GM13976 (cell line): ENCODE measurements around the gene SCRN1.

Experiments
- DNase-seq: peaks from one replicate; pipeline ENCODE4 v3.0.0; 2012; ENCODE audit warnings: low spot score
- in situ Hi-C: fragments of 300-500 bp; cut with MboI; formaldehyde crosslinking; loops from one replicate; pipeline ENCODE4 v1.12.0; 2022; ENCODE audit warnings: low sequenced_read_pairs, mixed read lengths, inconsistent platforms; ENCODE audit not compliant: unreplicated experiment
- TF ChIP-seq, protein P1 (sequence below): IDR thresholded peaks from 2 replicates; pipeline ENCODE4 v1.5.1; 2012; ENCODE audit warnings: borderline replicate concordance, mild to moderate bottlenecking; ENCODE audit not compliant: insufficient read depth; ENCODE audit errors: extremely low read depth, missing control alignments, control extremely low read depth

SCRN1 gene

DNA sequence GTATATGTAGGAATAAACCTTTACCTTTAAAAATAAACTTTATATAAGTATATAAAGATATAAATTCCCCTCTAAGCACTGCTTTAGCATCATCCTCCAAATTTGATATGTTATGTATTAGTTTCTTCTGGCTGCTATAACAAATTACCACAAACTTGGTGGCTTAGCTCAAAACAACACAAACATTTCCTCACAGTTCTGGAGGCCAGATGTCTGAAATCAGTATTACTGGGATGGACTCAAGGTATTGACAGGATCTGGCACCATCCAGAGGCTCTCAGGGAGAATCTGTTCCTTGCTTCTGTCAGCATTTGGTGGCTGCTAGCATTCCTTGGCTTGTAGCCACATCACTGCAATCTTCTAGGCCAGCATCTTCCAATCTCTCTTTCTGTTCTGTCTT, 6.7 kb upstream of the SCRN1 start:
- TF ChIP-seq, protein P1, sequence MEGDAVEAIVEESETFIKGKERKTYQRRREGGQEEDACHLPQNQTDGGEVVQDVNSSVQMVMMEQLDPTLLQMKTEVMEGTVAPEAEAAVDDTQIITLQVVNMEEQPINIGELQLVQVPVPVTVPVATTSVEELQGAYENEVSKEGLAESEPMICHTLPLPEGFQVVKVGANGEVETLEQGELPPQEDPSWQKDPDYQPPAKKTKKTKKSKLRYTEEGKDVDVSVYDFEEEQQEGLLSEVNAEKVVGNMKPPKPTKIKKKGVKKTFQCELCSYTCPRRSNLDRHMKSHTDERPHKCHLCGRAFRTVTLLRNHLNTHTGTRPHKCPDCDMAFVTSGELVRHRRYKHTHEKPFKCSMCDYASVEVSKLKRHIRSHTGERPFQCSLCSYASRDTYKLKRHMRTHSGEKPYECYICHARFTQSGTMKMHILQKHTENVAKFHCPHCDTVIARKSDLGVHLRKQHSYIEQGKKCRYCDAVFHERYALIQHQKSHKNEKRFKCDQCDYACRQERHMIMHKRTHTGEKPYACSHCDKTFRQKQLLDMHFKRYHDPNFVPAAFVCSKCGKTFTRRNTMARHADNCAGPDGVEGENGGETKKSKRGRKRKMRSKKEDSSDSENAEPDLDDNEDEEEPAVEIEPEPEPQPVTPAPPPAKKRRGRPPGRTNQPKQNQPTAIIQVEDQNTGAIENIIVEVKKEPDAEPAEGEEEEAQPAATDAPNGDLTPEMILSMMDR = no peak
- no peak for DNase-seq
- in situ Hi-C loops = no loop called here

DNA sequence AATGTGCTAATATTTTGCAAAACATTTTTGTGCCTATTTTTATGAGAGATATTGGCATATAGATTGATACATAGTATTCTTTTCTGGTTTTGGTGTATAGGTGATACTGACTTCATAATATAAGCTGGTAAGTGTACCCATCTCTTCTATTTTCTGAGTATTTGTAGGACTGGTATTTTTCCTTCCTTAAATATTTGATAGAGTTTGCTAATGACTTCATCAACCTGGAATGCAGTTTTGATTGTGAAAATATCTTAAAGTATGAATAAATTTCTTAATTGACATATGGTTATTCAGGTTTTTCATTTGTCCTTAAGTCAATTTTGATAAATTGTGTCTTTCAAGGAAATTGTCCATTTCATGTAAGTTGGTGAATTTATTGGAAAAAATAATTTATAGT, 6.1 kb upstream of the SCRN1 start:
- DNase-seq = no peak
- TF ChIP-seq, protein P1 = no peak
- in situ Hi-C loops = no loop called here

DNA sequence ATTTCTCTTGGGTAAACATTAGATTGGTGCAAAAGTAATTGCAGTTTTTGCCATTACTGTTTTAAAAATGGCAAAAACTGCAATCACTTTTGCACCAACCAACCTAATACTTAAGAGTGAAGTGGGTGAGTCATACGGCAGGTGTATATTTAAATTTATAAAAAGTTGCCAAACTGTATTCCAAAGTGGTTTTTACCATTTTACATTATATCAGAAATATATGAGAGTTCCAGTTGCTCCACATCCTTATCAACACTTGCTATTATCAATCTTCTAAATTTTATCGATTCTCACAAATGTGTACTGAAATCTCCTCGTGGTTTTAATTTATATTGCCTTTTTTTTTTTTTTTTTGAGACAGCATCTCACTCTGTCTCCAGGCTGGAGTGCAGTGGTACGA, 3.5 kb upstream of the SCRN1 start:
- in situ Hi-C loops = no loop called here
- no peak for DNase-seq
- TF ChIP-seq, protein P1 = no peak

DNA sequence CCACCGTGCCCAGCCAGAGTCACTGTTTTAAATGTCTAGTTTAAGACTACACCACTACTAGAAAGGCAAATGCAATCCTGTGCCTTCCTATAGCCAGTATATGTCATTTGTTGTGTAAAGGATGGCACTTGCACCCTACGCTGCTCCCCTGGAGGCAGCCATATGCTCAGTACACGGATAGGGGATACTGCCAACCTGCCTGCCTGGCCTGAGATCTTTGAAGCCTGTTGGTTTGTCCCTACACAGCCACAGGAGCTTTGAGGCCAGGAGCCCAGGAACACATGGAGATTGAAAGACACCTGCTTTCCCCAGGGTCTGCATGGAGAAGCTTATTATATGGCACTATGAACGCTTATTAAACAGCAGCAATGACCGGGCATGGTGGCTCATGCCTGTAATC, 2.3 kb upstream of the SCRN1 start:
- TF ChIP-seq, protein P1 = no peak
- in situ Hi-C loops = no loop called here
- no peak for DNase-seq

DNA sequence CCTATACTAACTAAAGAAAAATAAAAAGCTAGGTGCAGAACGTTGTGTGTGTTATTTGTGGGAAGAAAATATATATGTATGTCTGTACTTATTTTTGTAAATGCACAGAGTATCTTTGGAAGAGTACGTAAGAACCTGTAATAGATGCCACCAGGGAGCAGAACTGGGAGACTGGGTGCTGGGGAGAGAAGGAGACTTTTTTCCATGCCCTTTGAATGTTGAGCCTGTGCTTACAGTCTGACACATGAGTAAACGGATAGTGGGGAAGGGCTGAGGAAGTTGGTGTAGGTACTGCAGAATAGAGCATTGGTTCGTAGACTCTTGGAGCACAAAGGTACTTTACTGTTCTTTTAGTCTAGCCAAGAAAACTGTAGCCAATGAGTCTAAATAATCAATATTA, 1.3 kb upstream of the SCRN1 start:
- TF ChIP-seq, protein P1 = no peak
- in situ Hi-C loops = no loop called here
- no peak for DNase-seq

DNA sequence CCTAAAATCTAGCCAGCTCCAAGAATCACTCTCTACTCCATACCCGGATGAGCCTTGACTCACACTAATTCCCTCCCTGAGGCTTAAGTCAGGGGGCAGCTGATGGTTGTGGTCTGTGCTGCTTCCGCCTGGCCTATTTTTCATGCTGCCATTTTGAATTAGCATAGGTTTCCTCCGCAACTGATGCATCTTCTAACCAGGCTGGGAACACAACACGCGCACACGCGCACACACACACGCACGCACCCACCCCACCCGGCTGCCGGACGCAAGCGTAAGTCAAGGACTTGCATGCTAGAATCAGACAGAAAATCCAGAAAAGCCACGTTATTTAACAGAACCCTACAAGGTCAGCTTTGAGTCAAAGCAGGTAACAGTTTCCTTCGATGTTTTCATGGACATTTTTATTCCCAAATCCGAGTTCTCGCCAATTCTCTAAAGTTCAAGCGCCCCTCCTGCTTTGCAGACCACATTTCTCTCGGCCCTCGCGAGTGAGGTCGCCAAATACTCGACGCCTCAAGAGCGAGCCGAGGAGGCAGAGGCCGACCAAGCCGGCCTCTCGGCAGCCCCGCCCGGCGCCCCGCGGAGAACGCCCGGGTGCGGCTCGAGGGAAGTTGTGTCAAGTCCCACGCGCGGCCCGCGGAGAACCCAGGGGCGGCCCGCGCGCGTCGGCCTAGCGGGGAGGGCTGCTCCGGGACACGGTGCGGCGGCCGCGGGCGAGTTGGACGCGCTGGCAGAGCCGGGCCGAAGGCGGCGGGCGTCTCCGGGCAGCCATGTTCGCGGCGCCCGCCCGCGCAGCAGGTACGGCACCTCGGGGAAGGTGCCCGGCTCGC, 961 bp downstream of the SCRN1 start:
- peak; percentile 74 for DNase-seq
- TF ChIP-seq, protein P1 = no peak
- in situ Hi-C loops = no loop called here
